ENCODE results near the gene AKT2.

The AKT2 gene

DNA sequence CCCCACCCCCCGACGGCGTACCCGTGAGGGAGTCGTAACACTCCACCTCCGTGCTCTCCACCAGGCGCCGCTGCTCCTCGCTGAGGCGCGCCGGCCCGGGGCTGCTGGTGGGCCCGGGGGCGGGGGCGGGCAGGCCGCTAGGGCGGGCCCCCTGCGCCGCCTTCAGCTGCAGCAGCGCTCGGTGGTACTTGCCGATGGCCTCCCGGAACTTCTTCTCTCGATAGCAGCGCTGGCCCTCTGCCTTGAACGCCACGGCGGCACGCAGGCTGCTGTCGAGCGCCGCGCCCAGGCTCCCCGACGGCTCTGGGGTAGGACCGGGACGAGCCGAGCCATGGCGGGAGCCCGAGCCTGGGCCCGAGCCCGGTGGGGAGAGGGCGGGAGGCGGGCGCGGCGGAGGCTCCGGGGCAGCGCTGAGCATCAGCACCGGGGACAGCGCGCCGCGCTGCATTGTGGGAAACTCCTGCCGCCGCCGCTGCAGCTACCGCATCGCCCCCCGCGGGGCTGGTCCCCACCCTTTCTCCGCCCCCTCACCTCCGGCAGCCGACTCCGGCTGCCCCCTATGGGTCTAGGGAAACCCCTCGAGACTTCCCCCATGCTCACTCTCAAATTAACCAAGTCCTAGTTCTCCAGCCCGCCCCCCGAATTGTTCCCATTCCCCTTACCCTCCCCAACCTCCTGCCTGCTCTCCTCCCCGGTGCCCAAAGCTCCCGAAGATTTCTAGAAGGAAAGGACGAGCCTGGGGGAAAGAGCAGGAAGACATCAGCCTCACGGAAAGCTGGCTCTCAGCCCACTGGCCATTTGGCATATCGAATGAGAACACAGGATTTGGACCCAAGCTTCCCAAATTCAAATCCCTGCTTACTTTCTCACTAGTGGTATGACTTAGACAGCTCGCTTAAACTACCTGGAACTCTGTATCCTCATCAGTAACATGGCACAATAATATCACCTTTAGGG lies 66.9 kb downstream of the AKT2 start, which contains the start of gene TTC9B:
Gene TTC9B, minus strand, starts transcription at position 451 of the 957 bp plus-strand sequence. Its CDS starts 3 bp downstream, at position 448.
- Histone ChIP-seq H3K79me2 (ENCODE audit: low read length) (no peaks in the 10 kb centered on the region), H3K4me2 (ENCODE audit: low read depth, low read length) (no peak within 1 kb of the TSS), H3K4me1 (ENCODE audit: low read length) (no peaks in the 10 kb centered on the region), H3F3A (ENCODE audit: insufficient read depth, low read length) (no peaks in the 10 kb centered on the region), H3K9me3 (replicated peaks; ENCODE audit: insufficient read depth, low read length) (no peaks in the 10 kb centered on the region), H2AFZ (ENCODE audit: low read length) (no peak within 1 kb of the TSS), H3K4me3 (ENCODE audit: low read length) (no peak within 1 kb of the TSS), H3K27ac (ENCODE audit: low read length) (no peak within 1 kb of the TSS), H3K9me2 (replicated peaks; ENCODE audit: insufficient read depth, low read length) (no peaks in the 10 kb centered on the region), H4K20me1 (ENCODE audit: insufficient read depth, low read length) (no peaks in the 10 kb centered on the region), H3K9ac (ENCODE audit: low read length) (no peak within 1 kb of the TSS), H3K27me3 (replicated peaks; ENCODE audit: insufficient read depth, low read length) (no peaks in the 10 kb centered on the region), H3K36me3 (replicated peaks; ENCODE audit: insufficient read depth, low read length) (no peaks in the 10 kb centered on the region)
- DNase-seq, result no peak
- no peak for TF ChIP-seq CTCF (IDR thresholded peaks at IDR 0.05; ENCODE audit: low read length)
- no peak for TF ChIP-seq EZH2 (optimal IDR thresholded peaks at IDR 0.05; ENCODE audit: low read depth, low read length)
- TF ChIP-seq EZH2phosphoT487 (IDR thresholded peaks at IDR 0.05; ENCODE audit: low read length), result no peak

- Histone ChIP-seq H3K79me2 (ENCODE audit: low read length) (no peaks in the 10 kb centered on the region), H3K27me3 (replicated peaks; ENCODE audit: insufficient read depth, low read length) (no peaks in the 10 kb centered on the region), H3K9me3 (replicated peaks; ENCODE audit: insufficient read depth, low read length) (no peaks in the 10 kb centered on the region), H3K36me3 (replicated peaks; ENCODE audit: insufficient read depth, low read length) (no peaks in the 10 kb centered on the region), H2AFZ (ENCODE audit: low read length) (no peak overlapping the region), H3K4me1 (ENCODE audit: low read length) (no peaks in the 10 kb centered on the region), H4K20me1 (ENCODE audit: insufficient read depth, low read length) (no peaks in the 10 kb centered on the region), H3K27ac (ENCODE audit: low read length) (no peak overlapping the region), H3K9me2 (replicated peaks; ENCODE audit: insufficient read depth, low read length) (no peaks in the 10 kb centered on the region), H3K9ac (ENCODE audit: low read length) (no peak overlapping the region), H3K4me3 (ENCODE audit: low read length) (no peak overlapping the region), H3K4me2 (ENCODE audit: low read depth, low read length) (no peak overlapping the region), H3F3A (ENCODE audit: insufficient read depth, low read length) (no peaks in the 10 kb centered on the region)
- TF ChIP-seq EZH2 (optimal IDR thresholded peaks at IDR 0.05; ENCODE audit: low read depth, low read length) (no peak), CTCF (IDR thresholded peaks at IDR 0.05; ENCODE audit: low read length) (peak; percentile 24; the same call in 1 of the 2 replicates), EZH2phosphoT487 (IDR thresholded peaks at IDR 0.05; ENCODE audit: low read length) (no peak)
- no peak for DNase-seq
These were observed 67.9 kb downstream of the AKT2 start for GRCh38 chr19:40217027-40217810.

DNA sequence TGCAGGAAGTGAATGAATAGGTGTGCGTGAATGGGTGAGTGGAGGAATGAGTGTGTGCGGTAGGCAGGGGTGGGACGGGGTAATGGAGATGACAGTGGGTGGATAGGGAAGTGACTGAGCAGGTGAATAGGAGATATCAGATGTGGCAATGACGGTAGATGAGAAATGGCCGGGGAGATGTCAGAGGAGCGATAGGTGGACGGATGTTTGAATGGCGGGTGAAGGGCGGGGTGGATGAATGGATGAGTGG lies 68.4 kb downstream of the AKT2 start:
- H3K4me3 ChIP-seq (ENCODE audit: low read length), result no peak overlapping the region
- DNase-seq, result no peak
- H3K9me3 ChIP-seq (replicated peaks; ENCODE audit: insufficient read depth, low read length), result no peaks in the 10 kb centered on the region
- no peak for TF ChIP-seq EZH2phosphoT487 (IDR thresholded peaks at IDR 0.05; ENCODE audit: low read length)
- TF ChIP-seq CTCF (IDR thresholded peaks at IDR 0.05; ENCODE audit: low read length), result no peak
- TF ChIP-seq EZH2 (optimal IDR thresholded peaks at IDR 0.05; ENCODE audit: low read depth, low read length), result no peak
- no peaks in the 10 kb centered on the region for H3K4me1 ChIP-seq (ENCODE audit: low read length)
- no peak overlapping the region for H3K4me2 ChIP-seq (ENCODE audit: low read depth, low read length)
- H4K20me1 ChIP-seq (ENCODE audit: insufficient read depth, low read length), result no peaks in the 10 kb centered on the region
- H3F3A ChIP-seq (ENCODE audit: insufficient read depth, low read length), result no peaks in the 10 kb centered on the region
- H3K79me2 ChIP-seq (ENCODE audit: low read length), result no peaks in the 10 kb centered on the region
- H3K27ac ChIP-seq (ENCODE audit: low read length), result no peak overlapping the region
- no peaks in the 10 kb centered on the region for H3K36me3 ChIP-seq (replicated peaks; ENCODE audit: insufficient read depth, low read length)
- no peaks in the 10 kb centered on the region for H3K9me2 ChIP-seq (replicated peaks; ENCODE audit: insufficient read depth, low read length)
- H3K27me3 ChIP-seq (replicated peaks; ENCODE audit: insufficient read depth, low read length), result no peaks in the 10 kb centered on the region
- no peak overlapping the region for H3K9ac ChIP-seq (ENCODE audit: low read length)
- no peak overlapping the region for H2AFZ ChIP-seq (ENCODE audit: low read length)

All from MM.1S (cell line).